ENCODE results near the gene TSPAN11. TPM values are rescaled to one million over a fixed set of nuclear protein-coding genes. Genes with fewer than 3 reads are reported as not detected.

TSPAN11 gene
- total RNA-seq, 1 donor from 2014 or later: 12.4 TPM

GRCh38 chr12:30913323-30913722, 13.2 kb upstream of the TSPAN11 start:
- Histone ChIP-seq H3K36me3 (ENCODE audit: insufficient read depth, low read length) (no peaks in the 10 kb centered on the region), H3K79me2 (ENCODE audit: insufficient read depth, low read length) (no peaks in the 10 kb centered on the region), H3K4me2 (ENCODE audit: low read length) (no peak overlapping the region), H3K27me3 (ENCODE audit: insufficient read depth, low read length) (peaks cover 3% of the 10 kb centered on the region), H2AFZ (ENCODE audit: low read depth, low read length) (no peak overlapping the region), H3K27ac (ENCODE audit: low read depth, low read length) (no peak overlapping the region), H3K9me3 (ENCODE audit: insufficient read depth, low read depth, low read length) (no peaks in the 10 kb centered on the region), H3K4me3 (ENCODE audit: insufficient read depth, low read depth, low read length) (no peak overlapping the region), H3K4me1 (ENCODE audit: insufficient read depth, low read length) (no peaks in the 10 kb centered on the region), H3K9ac (ENCODE audit: low read length) (no peak overlapping the region), H4K20me1 (ENCODE audit: insufficient read depth, low read length) (no peaks in the 10 kb centered on the region)
- Mint-ChIP-seq H3K27me3 (ENCODE audit: low read depth, unreplicated experiment) (peaks cover 7% of the 10 kb centered on the region), H3K4me1 (ENCODE audit: low read depth, unreplicated experiment) (peaks cover 9% of the 10 kb centered on the region), H3K4me3 (ENCODE audit: unreplicated experiment) (no peak overlapping the region), H3K9me3 (ENCODE audit: unreplicated experiment) (no peaks in the 10 kb centered on the region), H3K36me3 (ENCODE audit: low read depth, unreplicated experiment) (no peaks in the 10 kb centered on the region), H3K27ac (ENCODE audit: unreplicated experiment) (no peak overlapping the region)
- FAIRE-seq: no peak
- TF ChIP-seq, protein P1, sequence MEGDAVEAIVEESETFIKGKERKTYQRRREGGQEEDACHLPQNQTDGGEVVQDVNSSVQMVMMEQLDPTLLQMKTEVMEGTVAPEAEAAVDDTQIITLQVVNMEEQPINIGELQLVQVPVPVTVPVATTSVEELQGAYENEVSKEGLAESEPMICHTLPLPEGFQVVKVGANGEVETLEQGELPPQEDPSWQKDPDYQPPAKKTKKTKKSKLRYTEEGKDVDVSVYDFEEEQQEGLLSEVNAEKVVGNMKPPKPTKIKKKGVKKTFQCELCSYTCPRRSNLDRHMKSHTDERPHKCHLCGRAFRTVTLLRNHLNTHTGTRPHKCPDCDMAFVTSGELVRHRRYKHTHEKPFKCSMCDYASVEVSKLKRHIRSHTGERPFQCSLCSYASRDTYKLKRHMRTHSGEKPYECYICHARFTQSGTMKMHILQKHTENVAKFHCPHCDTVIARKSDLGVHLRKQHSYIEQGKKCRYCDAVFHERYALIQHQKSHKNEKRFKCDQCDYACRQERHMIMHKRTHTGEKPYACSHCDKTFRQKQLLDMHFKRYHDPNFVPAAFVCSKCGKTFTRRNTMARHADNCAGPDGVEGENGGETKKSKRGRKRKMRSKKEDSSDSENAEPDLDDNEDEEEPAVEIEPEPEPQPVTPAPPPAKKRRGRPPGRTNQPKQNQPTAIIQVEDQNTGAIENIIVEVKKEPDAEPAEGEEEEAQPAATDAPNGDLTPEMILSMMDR (IDR thresholded peaks at IDR 0.05; ENCODE audit: insufficient read depth, low read depth, low read length): no peak
- TF ChIP-seq EZH2 (IDR thresholded peaks at IDR 0.05; ENCODE audit: insufficient read depth, low read length): no peak
- DNase-seq (ENCODE audit: low read depth): no peak

- Histone ChIP-seq H3K4me2 (ENCODE audit: low read length) (no peak overlapping the region), H3K4me1 (ENCODE audit: insufficient read depth, low read length) (no peaks in the 10 kb centered on the region), H2AFZ (ENCODE audit: low read depth, low read length) (no peak overlapping the region), H3K4me3 (ENCODE audit: insufficient read depth, low read depth, low read length) (no peak overlapping the region), H3K9me3 (ENCODE audit: insufficient read depth, low read depth, low read length) (no peaks in the 10 kb centered on the region), H3K79me2 (ENCODE audit: insufficient read depth, low read length) (no peaks in the 10 kb centered on the region), H4K20me1 (ENCODE audit: insufficient read depth, low read length) (no peaks in the 10 kb centered on the region), H3K27ac (ENCODE audit: low read depth, low read length) (no peak overlapping the region), H3K9ac (ENCODE audit: low read length) (no peak overlapping the region), H3K27me3 (ENCODE audit: insufficient read depth, low read length) (peaks cover 3% of the 10 kb centered on the region), H3K36me3 (ENCODE audit: insufficient read depth, low read length) (no peaks in the 10 kb centered on the region)
- Mint-ChIP-seq H3K4me3 (ENCODE audit: unreplicated experiment) (no peak overlapping the region), H3K27me3 (ENCODE audit: low read depth, unreplicated experiment) (peaks cover 7% of the 10 kb centered on the region), H3K4me1 (ENCODE audit: low read depth, unreplicated experiment) (no peaks in the 10 kb centered on the region), H3K9me3 (ENCODE audit: unreplicated experiment) (no peaks in the 10 kb centered on the region), H3K36me3 (ENCODE audit: low read depth, unreplicated experiment) (no peaks in the 10 kb centered on the region), H3K27ac (ENCODE audit: unreplicated experiment) (no peak overlapping the region)
- TF ChIP-seq EZH2 (IDR thresholded peaks at IDR 0.05; ENCODE audit: insufficient read depth, low read length): no peak
- TF ChIP-seq, protein P1 (IDR thresholded peaks at IDR 0.05; ENCODE audit: insufficient read depth, low read depth, low read length): no peak
- FAIRE-seq: no peak
- no peak for DNase-seq (ENCODE audit: low read depth)
Observed at GRCh38 chr12:30914986-30915591, 11.5 kb upstream of the TSPAN11 start.

- Histone ChIP-seq H3K79me2 (ENCODE audit: insufficient read depth, low read length) (no peaks in the 10 kb centered on the region), H2AFZ (ENCODE audit: low read depth, low read length) (no peak overlapping the region)
- peaks cover 11% of the 10 kb centered on the region for H3K4me1 Mint-ChIP-seq (ENCODE audit: low read depth, unreplicated experiment)
Observed at GRCh38 chr12:30923057-30923456, 3.5 kb upstream of the TSPAN11 start.

More at GRCh38 chr12:30923057-30923456, 3.5 kb upstream of the TSPAN11 start:
- no peak for DNase-seq (ENCODE audit: low read depth)
- H3K9me3 ChIP-seq (ENCODE audit: insufficient read depth, low read depth, low read length): no peaks in the 10 kb centered on the region
- no peaks in the 10 kb centered on the region for H3K27me3 ChIP-seq (ENCODE audit: insufficient read depth, low read length)
- no peaks in the 10 kb centered on the region for H4K20me1 ChIP-seq (ENCODE audit: insufficient read depth, low read length)
- no peak overlapping the region for H3K4me2 ChIP-seq (ENCODE audit: low read length)
- H3K36me3 ChIP-seq (ENCODE audit: insufficient read depth, low read length): no peaks in the 10 kb centered on the region
- no peak overlapping the region for H3K9ac ChIP-seq (ENCODE audit: low read length)
- peaks cover 25% of the 10 kb centered on the region for H3K27me3 Mint-ChIP-seq (ENCODE audit: low read depth, unreplicated experiment)
- no peak overlapping the region for H3K27ac ChIP-seq (ENCODE audit: low read depth, low read length)
- no peak overlapping the region for H3K27ac Mint-ChIP-seq (ENCODE audit: unreplicated experiment)
- TF ChIP-seq, protein P1 (IDR thresholded peaks at IDR 0.05; ENCODE audit: insufficient read depth, low read depth, low read length): no peak
- TF ChIP-seq EZH2 (IDR thresholded peaks at IDR 0.05; ENCODE audit: insufficient read depth, low read length): no peak
- H3K36me3 Mint-ChIP-seq (ENCODE audit: low read depth, unreplicated experiment): no peaks in the 10 kb centered on the region
- FAIRE-seq: no peak
- no peak overlapping the region for H3K4me3 Mint-ChIP-seq (ENCODE audit: unreplicated experiment)
- H3K4me1 ChIP-seq (ENCODE audit: insufficient read depth, low read length): peaks cover 7% of the 10 kb centered on the region
- peaks cover 2% of the 10 kb centered on the region for H3K9me3 Mint-ChIP-seq (ENCODE audit: unreplicated experiment)
- H3K4me3 ChIP-seq (ENCODE audit: insufficient read depth, low read depth, low read length): no peak overlapping the region

Measured in astrocyte (in vitro differentiated cells and primary cell).